HCT116 (cell line): ENCODE data around the gene GRK5. TPM values are rescaled to one million over a fixed set of nuclear protein-coding genes. Genes with fewer than 3 reads are reported as not detected.

ENCODE experiments used
- ATAC-seq: fragments of 200-7000 bp; cut with Tn5 transposase; 2 replicates; pipeline ENCODE4 v1.9.1; 2020; ENCODE audit warnings: mild to moderate bottlenecking, moderate library complexity
- BruUV-seq: library from RNA; stranded (reverse); fragments of 400-500 nt; replicated peaks from 2 replicates; lab custom pipeline; 2021; lab: Mats Ljungman, UMichigan
- CTCF ChIA-PET: fragments of 300-600 bp; sonication (Branson Sonifier 250); formaldehyde crosslinking; loops from one replicate; lab custom pipeline; 2021; ENCODE audit warnings: antibody characterized with exemption; lab: Charles Lee
- POLR2A ChIA-PET: fragments of 300-600, 350-600 bp; sonication (Branson Sonifier 250); formaldehyde crosslinking; loops from one replicate; lab custom pipeline; 2021; ENCODE audit warnings: antibody characterized with exemption; lab: Charles Lee
- RAD21 ChIA-PET, 2 experiments: fragments of 300-600 bp; sonication (Branson Sonifier 250); formaldehyde crosslinking; loops; one replicate each; lab custom pipeline; 2023; ENCODE audit warnings: low total read pairs in 2 of 2; ENCODE audit not compliant: uncharacterized antibody in 2 of 2, unreplicated experiment in 2 of 2, low non-redundant PET in 1 of 2; lab: Charles Lee
- DNase-seq: peaks from one replicate; pipeline ENCODE4 v3.0.0-alpha.2; 2010; ENCODE audit warnings: low read depth, low spot score
- H2AFZ ChIP-seq: fragments of 200-600 bp; shearing (Covaris generic), sonication (generic); 2 replicates; pipeline ENCODE4 v1.6.1; 2017; ENCODE audit warnings: low read depth, mixed run types, mixed read lengths, antibody characterized with exemption, low read length; ENCODE audit not compliant: poor library complexity, severe bottlenecking
- H3K27ac ChIP-seq: 2 replicates; pipeline ENCODE4 v1.5.1; 2012; ENCODE audit warnings: low read depth, low read length
- H3K27me3 ChIP-seq: fragments of 200-600 bp; sonication (generic); 2 replicates; pipeline ENCODE4 v1.6.1; 2016; ENCODE audit warnings: mixed run types, low read length, mixed read lengths; ENCODE audit not compliant: insufficient read depth
- H3K36me3 ChIP-seq, 2 experiments: fragments of 200-500 bp in 1 of 2; fragments of 200-600 bp in 1 of 2; sonication (Bioruptor generic) in 1 of 2; sonication (generic) in 1 of 2; 2 replicates each; pipeline versions ENCODE4 v1.5.1 to v1.6.1; 2014 to 2016; ENCODE audit warnings: low read length in 2 of 2, inconsistent platforms in 1 of 2, mixed read lengths in 1 of 2, mixed run types in 1 of 2; ENCODE audit not compliant: insufficient read depth in 2 of 2, control insufficient read depth in 1 of 2
- H3K4me1 ChIP-seq, 2 experiments: fragments of 200-600 bp in 1 of 2; sonication (generic) in 1 of 2; 2 replicates each; pipeline versions ENCODE4 v1.5.1 to v1.6.1; 2012 to 2017; ENCODE audit warnings: low read length in 2 of 2, inconsistent platforms in 1 of 2, mild to moderate bottlenecking in 1 of 2, mixed read lengths in 1 of 2, mixed run types in 1 of 2, moderate library complexity in 1 of 2; ENCODE audit not compliant: insufficient read depth in 2 of 2, control insufficient read depth in 1 of 2
- H3K4me2 ChIP-seq: fragments of 200-600 bp; sonication (generic); 2 replicates; pipeline ENCODE4 v1.6.1; 2017; ENCODE audit warnings: mixed run types, low read length, mixed read lengths
- H3K4me3 ChIP-seq, 2 experiments: fragments of 200-600 bp in 1 of 2; sonication (generic) in 1 of 2; replicated peaks in 1 of 2; 2 replicates each; pipeline ENCODE4 v1.5.1; 2011 to 2016; ENCODE audit warnings: low read length in 2 of 2, control low read depth in 1 of 2, low read depth in 1 of 2, mild to moderate bottlenecking in 1 of 2, mixed read lengths in 1 of 2, mixed run types in 1 of 2
- H3K79me2 ChIP-seq: fragments of 200-600 bp; sonication (generic); 2 replicates; pipeline ENCODE4 v1.6.1; 2017; ENCODE audit warnings: mild to moderate bottlenecking, mixed run types, low read length, moderate library complexity, mixed read lengths; ENCODE audit not compliant: insufficient read depth
- H3K9ac ChIP-seq: fragments of 200-600 bp; sonication (generic); 2 replicates; pipeline ENCODE4 v1.6.1; 2016; ENCODE audit warnings: low read length, mixed read lengths
- H3K9me2 ChIP-seq: fragments of 200-600 bp; sonication (generic), shearing (Covaris generic); 2 replicates; pipeline ENCODE4 v1.6.1; 2017; ENCODE audit warnings: mixed run types, mild to moderate bottlenecking, moderate library complexity; ENCODE audit not compliant: insufficient read depth
- H3K9me3 ChIP-seq, 2 experiments: fragments of 200-500 bp in 1 of 2; fragments of 200-600 bp in 1 of 2; sonication (Bioruptor generic) in 1 of 2; sonication (generic) in 1 of 2; 2 replicates each; pipeline ENCODE4 v1.6.1; 2014 to 2017; ENCODE audit warnings: low read length in 2 of 2, mixed read lengths in 2 of 2, inconsistent platforms in 1 of 2, low read depth in 1 of 2, mild to moderate bottlenecking in 1 of 2, mixed run types in 1 of 2, moderate library complexity in 1 of 2; ENCODE audit not compliant: control insufficient read depth in 1 of 2, insufficient read depth in 1 of 2
- H4K20me1 ChIP-seq: fragments of 200-600 bp; sonication (generic), shearing (Covaris generic); 2 replicates; pipeline ENCODE4 v1.6.1; 2017; ENCODE audit warnings: mixed run types, mild to moderate bottlenecking, moderate library complexity; ENCODE audit not compliant: insufficient read depth
- ATF3 ChIP-seq: IDR thresholded peaks from 2 replicates; pipeline ENCODE4 v1.6.1; 2012
- CEBPB ChIP-seq: IDR thresholded peaks from 2 replicates; pipeline ENCODE4 v1.6.1; 2012; ENCODE audit warnings: low read depth
- CTCF ChIP-seq, 3 experiments: fragments of 200-600 bp in 1 of 3; sonication (generic) in 1 of 3; IDR thresholded peaks in 2 of 3; conservative IDR thresholded peaks in 1 of 3; 2 replicates each; pipeline ENCODE4 v1.5.1; 2012 to 2017; ENCODE audit warnings: low read depth in 2 of 3, low read length in 2 of 3, antibody characterized with exemption in 1 of 3, borderline replicate concordance in 1 of 3, control low read depth in 1 of 3, mild to moderate bottlenecking in 1 of 3, mixed read lengths in 1 of 3, mixed run types in 1 of 3, moderate library complexity in 1 of 3; ENCODE audit not compliant: insufficient read depth in 1 of 3
- EGR1 ChIP-seq: IDR thresholded peaks from 2 replicates; pipeline ENCODE4 v1.6.1; 2012; ENCODE audit warnings: low read depth
- ELF1 ChIP-seq: IDR thresholded peaks from 2 replicates; pipeline ENCODE4 v1.6.1; 2012; ENCODE audit warnings: low read depth, borderline replicate concordance
- EZH2 ChIP-seq: fragments of 200-600 bp; sonication (generic); IDR thresholded peaks from 2 replicates; pipeline ENCODE4 v1.6.1; 2017; ENCODE audit warnings: antibody characterized with exemption, mixed run types
- JUND ChIP-seq: IDR thresholded peaks from 2 replicates; pipeline ENCODE4 v1.6.1; 2012
- MAX ChIP-seq: IDR thresholded peaks from 2 replicates; pipeline ENCODE4 v1.6.1; 2012
- POLR2A ChIP-seq: IDR thresholded peaks from 2 replicates; pipeline ENCODE4 v1.7.0; 2011; ENCODE audit warnings: borderline replicate concordance; ENCODE audit not compliant: insufficient read depth, insufficient read length; ENCODE audit errors: extremely low read depth
- RAD21 ChIP-seq: IDR thresholded peaks from 2 replicates; pipeline ENCODE4 v1.6.1; 2012; ENCODE audit warnings: low read depth, mild to moderate bottlenecking
- REST ChIP-seq: IDR thresholded peaks from 2 replicates; pipeline ENCODE4 v1.6.1; 2012; ENCODE audit warnings: low read depth
- SIN3A ChIP-seq: IDR thresholded peaks from 2 replicates; pipeline ENCODE4 v1.6.1; 2012; ENCODE audit warnings: low read depth
- SP1 ChIP-seq: IDR thresholded peaks from 2 replicates; pipeline ENCODE4 v1.6.1; 2012; ENCODE audit warnings: low read depth
- SRF ChIP-seq: IDR thresholded peaks from 2 replicates; pipeline ENCODE4 v1.6.1; 2012; ENCODE audit warnings: low read depth
- TCF7L2 ChIP-seq: IDR thresholded peaks from 2 replicates; pipeline ENCODE4 v1.7.0; 2011; ENCODE audit warnings: borderline replicate concordance, inconsistent platforms; ENCODE audit not compliant: insufficient read depth, insufficient read length; ENCODE audit errors: extremely low read depth
- YY1 ChIP-seq: IDR thresholded peaks from 2 replicates; pipeline ENCODE4 v1.6.1; 2011; ENCODE audit warnings: low read length, low read depth, moderate library complexity, mild to moderate bottlenecking; ENCODE audit not compliant: insufficient replicate concordance; ENCODE audit errors: extremely low read depth
- ZBTB33 ChIP-seq: IDR thresholded peaks from 2 replicates; pipeline ENCODE4 v1.6.1; 2011; ENCODE audit warnings: mild to moderate bottlenecking, low read length, moderate library complexity; ENCODE audit not compliant: insufficient replicate concordance; ENCODE audit errors: extremely low read depth
- ZFX ChIP-seq: fragments of 450-650 bp; IDR thresholded peaks from 2 replicates; pipeline ENCODE4 v1.6.1; 2017
- ZNF274 ChIP-seq: fragments of 200-500 bp; sonication (Bioruptor generic); IDR thresholded peaks from 2 replicates; pipeline ENCODE4 v1.6.1; 2014; ENCODE audit warnings: mild to moderate bottlenecking, low read depth, low read length, inconsistent platforms
- intact Hi-C: fragments of 100-400 bp; cut with micrococcal nuclease; formaldehyde crosslinking; loops from 2 replicates; pipeline ENCODE4 v1.10.0; 2022
- total RNA-seq: library from RNA; stranded (reverse); gene quantifications from one replicate; pipeline ENCODE4 v1.2.1, GENCODE V29; 2021; ENCODE audit not compliant: unreplicated experiment

GRK5 gene
- total RNA-seq, 1 experiment from 2014 or later, result 7.3 TPM

GRCh38 chr10:119466076-119466475, 258.7 kb downstream of the GRK5 start:
- no TSS peak for BruUV-seq
- Histone ChIP-seq H3K9me2 (no peaks in the 10 kb centered on the region), H3K79me2 (no peaks in the 10 kb centered on the region), H2AFZ (no peak overlapping the region), H3K36me3 (no peaks in the 10 kb centered on the region), H4K20me1 (no peaks in the 10 kb centered on the region), H3K9me3 (peaks cover 0 to 5% of the 10 kb centered on the region in 2 experiments; a peak in 1 of 4 replicates), H3K4me2 (no peak overlapping the region), H3K9ac (no peak overlapping the region), H3K4me3 (no peak overlapping the region), H3K27ac (no peak overlapping the region), H3K27me3 (no peaks in the 10 kb centered on the region), H3K4me1 (peaks cover 15 to 34% of the 10 kb centered on the region in 2 experiments)
- intact Hi-C loops, result no loop called here
- ChIA-PET POLR2A (no interaction called here), RAD21 (no interaction called here), CTCF (no interaction called here)
- ATAC-seq, result no peak
- no peak for TF ChIP-seq MAX
- TF ChIP-seq SIN3A, result no peak
- TF ChIP-seq YY1, result no peak
- no peak for TF ChIP-seq EGR1
- TF ChIP-seq POLR2A, result no peak
- no peak for TF ChIP-seq ZNF274
- no peak for TF ChIP-seq ATF3
- no peak for TF ChIP-seq CEBPB
- TF ChIP-seq ELF1, result no peak
- TF ChIP-seq SRF, result no peak
- TF ChIP-seq JUND, result no peak
- TF ChIP-seq RAD21, result no peak
- TF ChIP-seq ZBTB33, result no peak
- no peak for TF ChIP-seq EZH2
- no peak for TF ChIP-seq ZFX
- TF ChIP-seq REST, result no peak
- no peak for TF ChIP-seq TCF7L2
- no peak for TF ChIP-seq SP1
- no peak for TF ChIP-seq CTCF (IDR thresholded peaks at IDR 0.05 in 2 of 3, conservative IDR thresholded peaks at IDR 0.05 in 1 of 3; ENCODE audit: borderline replicate concordance in 1 of 3, insufficient read depth in 1 of 3, low read depth in 2 of 3, low read length in 2 of 3)
- DNase-seq, result no peak
